Ramos (cell line): ENCODE measurements around the gene CABP7.

Source experiments
- in situ Hi-C: fragments of 300-500 bp; cut with MboI; formaldehyde crosslinking; loops from one replicate; pipeline ENCODE4 v1.14.3; 2022; ENCODE audit warnings: low sequenced_read_pairs; ENCODE audit not compliant: unreplicated experiment

The CABP7 gene

GRCh38 chr22:29766632-29767170, 46.9 kb downstream of the CABP7 start, which contains the start of gene ZMAT5:
Gene ZMAT5 (minus strand): TSS chr22:29767007. CDS start chr22:29748544, 18,463 bp downstream.
- in situ Hi-C loops, result no loop called here

- in situ Hi-C loops, result no loop called here
These were observed 47.6 kb downstream of the CABP7 start, which contains the start of gene UQCR10 for GRCh38 chr22:29767171-29768051. Gene UQCR10 (plus strand): TSS chr22:29767369. CDS start chr22:29767399, 30 bp downstream.

DNA sequence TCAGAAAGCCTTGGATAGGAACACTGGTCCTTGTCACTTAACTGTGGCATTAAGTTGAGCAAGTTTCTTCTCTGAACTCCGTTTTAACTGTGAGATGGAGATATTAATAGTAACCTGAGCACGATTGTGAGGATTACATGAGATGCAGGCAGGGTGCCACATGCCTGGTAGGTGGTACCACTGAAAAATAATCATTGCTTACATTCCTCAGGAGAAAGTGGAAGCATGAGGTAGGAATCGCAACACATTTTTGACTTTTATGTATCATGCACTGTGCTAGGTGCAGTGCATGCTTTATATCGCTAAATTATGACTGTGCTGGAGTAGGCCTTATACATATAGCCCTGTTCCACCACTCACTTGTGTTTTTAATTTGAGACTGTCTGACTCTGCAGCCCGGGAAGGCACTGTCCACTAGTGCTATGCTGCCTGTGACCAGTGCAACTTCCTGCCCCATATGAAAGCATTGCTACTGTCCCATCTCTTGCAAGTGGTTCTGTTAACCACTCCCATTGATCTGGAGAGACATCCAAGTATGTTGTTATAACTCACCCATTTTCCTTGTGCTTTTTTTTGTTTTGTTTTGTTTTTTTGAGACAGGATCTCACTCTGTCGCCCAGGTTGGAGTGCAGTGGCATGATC, 48.4 kb downstream of the CABP7 start:
- in situ Hi-C loops, result no loop called here

DNA sequence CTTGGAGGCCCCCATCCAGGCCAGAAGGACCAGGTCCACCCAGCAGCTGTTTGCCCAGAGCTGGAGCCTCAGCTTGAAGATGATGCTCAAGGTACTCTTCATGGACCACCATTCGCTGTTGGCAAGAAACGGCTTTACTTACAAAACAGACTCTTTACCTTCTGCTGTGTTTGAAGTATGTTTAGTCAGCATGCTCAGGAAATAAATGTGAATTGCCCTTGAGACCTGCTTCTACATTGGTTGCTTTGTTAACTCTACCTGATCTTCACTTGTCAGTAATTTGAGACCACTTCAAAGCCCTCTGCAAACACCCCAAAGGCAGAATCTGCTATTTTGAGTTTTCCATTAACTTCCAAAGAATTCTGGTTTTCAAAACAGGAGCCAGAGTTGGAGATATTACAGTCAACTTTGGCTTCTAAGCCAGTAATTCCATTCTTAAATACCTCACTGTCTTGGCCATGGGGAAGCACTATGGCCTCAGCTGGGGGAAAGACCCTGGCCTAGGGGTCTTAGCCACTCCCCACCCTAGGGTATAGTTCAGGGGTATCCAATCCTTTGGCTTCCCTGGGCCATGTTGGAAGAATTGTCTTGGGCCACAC, 50.0 kb downstream of the CABP7 start:
- in situ Hi-C loops, result no loop called here

DNA sequence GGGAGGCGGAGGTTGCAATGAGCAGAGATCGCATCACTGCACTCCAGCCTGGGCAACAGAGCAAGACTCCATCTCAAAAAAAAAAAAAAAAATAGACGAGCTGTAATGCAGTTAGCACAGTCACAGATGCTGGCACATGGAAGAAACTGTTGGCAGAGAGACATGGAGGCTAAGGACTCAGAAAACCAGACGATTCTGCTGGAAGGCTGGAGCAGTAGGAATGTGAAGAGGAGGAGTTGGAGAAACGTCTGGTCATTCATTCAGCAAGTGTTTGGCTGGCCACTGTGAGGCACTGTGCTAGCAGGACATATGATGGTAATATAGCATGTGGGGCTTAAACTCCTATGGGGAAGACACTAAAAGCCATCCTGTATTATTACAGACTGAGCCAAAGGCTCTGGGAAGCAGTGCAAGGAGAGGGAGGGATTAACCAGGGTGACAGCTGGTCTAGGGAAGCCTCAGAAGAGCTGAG, 52.4 kb downstream of the CABP7 start:
- in situ Hi-C loops, result no loop called here

GRCh38 chr22:29773233-29773632, 53.4 kb downstream of the CABP7 start:
- in situ Hi-C loops, result no loop called here

DNA sequence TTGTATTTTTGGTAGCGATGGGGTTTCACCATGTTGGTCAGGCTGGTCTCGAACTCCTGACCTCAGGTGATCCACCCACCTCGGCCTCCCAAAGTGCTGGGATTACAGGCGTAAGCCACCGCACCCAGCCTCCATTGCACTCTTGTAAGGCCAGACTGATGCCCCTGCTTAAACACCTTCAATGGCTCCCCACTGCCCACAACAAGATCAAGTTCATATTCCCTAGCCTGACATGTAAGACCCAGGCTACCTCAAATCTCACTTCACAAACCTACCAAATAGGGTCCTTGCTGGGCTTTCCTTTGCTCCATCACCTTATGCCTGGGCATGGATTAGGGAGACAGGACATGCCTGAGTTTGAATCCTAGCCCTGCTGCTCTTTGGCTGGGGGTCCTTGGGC, 60.4 kb downstream of the CABP7 start:
- in situ Hi-C loops, result no loop called here

GRCh38 chr22:29780748-29781676, 61.2 kb downstream of the CABP7 start:
- in situ Hi-C loops, result no loop called here
